ENCODE data around the gene MSX1. TPM values are rescaled to one million over a fixed set of nuclear protein-coding genes. Genes with fewer than 3 reads are reported as not detected.

MSX1 gene
- total and polyA plus RNA-seq, 2 of the 13 experiments (the other 11 are each of a cell fraction or from before 2014, with no cell fraction given): 12.1 to 14.9 TPM

DNA sequence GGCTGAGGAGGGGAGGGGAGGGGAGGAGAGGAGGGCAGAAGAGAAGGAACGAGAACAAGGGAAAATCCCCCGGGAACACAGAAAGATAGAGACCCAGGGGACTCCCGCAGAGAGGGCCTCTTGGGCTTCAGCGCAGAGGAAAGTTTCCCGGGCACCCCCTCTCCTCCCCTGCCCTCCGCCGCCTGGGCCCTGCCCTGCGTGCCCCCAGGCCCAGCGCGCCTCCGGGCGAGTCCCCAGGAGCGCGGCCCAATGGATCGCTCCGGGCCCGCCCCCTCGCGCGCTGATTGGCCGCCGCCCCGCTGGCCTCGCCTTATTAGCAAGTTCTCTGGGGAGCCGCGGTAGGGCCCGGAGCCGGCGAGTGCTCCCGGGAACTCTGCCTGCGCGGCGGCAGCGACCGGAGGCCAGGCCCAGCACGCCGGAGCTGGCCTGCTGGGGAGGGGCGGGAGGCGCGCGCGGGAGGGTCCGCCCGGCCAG is at the start of gene MSX1 (continued):
- TF ChIP-seq, protein P1, sequence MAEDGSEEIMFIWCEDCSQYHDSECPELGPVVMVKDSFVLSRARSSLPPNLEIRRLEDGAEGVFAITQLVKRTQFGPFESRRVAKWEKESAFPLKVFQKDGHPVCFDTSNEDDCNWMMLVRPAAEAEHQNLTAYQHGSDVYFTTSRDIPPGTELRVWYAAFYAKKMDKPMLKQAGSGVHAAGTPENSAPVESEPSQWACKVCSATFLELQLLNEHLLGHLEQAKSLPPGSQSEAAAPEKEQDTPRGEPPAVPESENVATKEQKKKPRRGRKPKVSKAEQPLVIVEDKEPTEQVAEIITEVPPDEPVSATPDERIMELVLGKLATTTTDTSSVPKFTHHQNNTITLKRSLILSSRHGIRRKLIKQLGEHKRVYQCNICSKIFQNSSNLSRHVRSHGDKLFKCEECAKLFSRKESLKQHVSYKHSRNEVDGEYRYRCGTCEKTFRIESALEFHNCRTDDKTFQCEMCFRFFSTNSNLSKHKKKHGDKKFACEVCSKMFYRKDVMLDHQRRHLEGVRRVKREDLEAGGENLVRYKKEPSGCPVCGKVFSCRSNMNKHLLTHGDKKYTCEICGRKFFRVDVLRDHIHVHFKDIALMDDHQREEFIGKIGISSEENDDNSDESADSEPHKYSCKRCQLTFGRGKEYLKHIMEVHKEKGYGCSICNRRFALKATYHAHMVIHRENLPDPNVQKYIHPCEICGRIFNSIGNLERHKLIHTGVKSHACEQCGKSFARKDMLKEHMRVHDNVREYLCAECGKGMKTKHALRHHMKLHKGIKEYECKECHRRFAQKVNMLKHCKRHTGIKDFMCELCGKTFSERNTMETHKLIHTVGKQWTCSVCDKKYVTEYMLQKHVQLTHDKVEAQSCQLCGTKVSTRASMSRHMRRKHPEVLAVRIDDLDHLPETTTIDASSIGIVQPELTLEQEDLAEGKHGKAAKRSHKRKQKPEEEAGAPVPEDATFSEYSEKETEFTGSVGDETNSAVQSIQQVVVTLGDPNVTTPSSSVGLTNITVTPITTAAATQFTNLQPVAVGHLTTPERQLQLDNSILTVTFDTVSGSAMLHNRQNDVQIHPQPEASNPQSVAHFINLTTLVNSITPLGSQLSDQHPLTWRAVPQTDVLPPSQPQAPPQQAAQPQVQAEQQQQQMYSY (CRISPR knock-in tag; IDR thresholded peaks at IDR 0.05): no peak
- no peak; the same call in 1 of the 2 replicates for TF ChIP-seq KMT2B (CRISPR knock-in tag; IDR thresholded peaks at IDR 0.05)
- no peak for TF ChIP-seq HOXA9 (CRISPR knock-in tag; IDR thresholded peaks at IDR 0.05; ENCODE audit: borderline replicate concordance)
- no peak for TF ChIP-seq NONO (IDR thresholded peaks at IDR 0.05)
- no peak for TF ChIP-seq NONO (CRISPR knock-in tag; conservative IDR thresholded peaks at IDR 0.05)
- TF ChIP-seq TOE1 (CRISPR knock-in tag; IDR thresholded peaks at IDR 0.05): no peak
- no peak for TF ChIP-seq BRD4 (CRISPR knock-in tag; IDR thresholded peaks at IDR 0.05)
- TF ChIP-seq, protein P2, sequence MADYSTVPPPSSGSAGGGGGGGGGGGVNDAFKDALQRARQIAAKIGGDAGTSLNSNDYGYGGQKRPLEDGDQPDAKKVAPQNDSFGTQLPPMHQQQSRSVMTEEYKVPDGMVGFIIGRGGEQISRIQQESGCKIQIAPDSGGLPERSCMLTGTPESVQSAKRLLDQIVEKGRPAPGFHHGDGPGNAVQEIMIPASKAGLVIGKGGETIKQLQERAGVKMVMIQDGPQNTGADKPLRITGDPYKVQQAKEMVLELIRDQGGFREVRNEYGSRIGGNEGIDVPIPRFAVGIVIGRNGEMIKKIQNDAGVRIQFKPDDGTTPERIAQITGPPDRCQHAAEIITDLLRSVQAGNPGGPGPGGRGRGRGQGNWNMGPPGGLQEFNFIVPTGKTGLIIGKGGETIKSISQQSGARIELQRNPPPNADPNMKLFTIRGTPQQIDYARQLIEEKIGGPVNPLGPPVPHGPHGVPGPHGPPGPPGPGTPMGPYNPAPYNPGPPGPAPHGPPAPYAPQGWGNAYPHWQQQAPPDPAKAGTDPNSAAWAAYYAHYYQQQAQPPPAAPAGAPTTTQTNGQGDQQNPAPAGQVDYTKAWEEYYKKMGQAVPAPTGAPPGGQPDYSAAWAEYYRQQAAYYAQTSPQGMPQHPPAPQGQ (CRISPR knock-in tag; IDR thresholded peaks at IDR 0.05; ENCODE audit: borderline replicate concordance): no peak
- no peak for TF ChIP-seq ZNF296 (CRISPR knock-in tag; conservative IDR thresholded peaks at IDR 0.05)
- TF ChIP-seq, protein P3, sequence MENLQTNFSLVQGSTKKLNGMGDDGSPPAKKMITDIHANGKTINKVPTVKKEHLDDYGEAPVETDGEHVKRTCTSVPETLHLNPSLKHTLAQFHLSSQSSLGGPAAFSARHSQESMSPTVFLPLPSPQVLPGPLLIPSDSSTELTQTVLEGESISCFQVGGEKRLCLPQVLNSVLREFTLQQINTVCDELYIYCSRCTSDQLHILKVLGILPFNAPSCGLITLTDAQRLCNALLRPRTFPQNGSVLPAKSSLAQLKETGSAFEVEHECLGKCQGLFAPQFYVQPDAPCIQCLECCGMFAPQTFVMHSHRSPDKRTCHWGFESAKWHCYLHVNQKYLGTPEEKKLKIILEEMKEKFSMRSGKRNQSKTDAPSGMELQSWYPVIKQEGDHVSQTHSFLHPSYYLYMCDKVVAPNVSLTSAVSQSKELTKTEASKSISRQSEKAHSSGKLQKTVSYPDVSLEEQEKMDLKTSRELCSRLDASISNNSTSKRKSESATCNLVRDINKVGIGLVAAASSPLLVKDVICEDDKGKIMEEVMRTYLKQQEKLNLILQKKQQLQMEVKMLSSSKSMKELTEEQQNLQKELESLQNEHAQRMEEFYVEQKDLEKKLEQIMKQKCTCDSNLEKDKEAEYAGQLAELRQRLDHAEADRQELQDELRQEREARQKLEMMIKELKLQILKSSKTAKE (CRISPR knock-in tag; IDR thresholded peaks at IDR 0.05; ENCODE audit: borderline replicate concordance): no peak
- TF ChIP-seq, protein P4, sequence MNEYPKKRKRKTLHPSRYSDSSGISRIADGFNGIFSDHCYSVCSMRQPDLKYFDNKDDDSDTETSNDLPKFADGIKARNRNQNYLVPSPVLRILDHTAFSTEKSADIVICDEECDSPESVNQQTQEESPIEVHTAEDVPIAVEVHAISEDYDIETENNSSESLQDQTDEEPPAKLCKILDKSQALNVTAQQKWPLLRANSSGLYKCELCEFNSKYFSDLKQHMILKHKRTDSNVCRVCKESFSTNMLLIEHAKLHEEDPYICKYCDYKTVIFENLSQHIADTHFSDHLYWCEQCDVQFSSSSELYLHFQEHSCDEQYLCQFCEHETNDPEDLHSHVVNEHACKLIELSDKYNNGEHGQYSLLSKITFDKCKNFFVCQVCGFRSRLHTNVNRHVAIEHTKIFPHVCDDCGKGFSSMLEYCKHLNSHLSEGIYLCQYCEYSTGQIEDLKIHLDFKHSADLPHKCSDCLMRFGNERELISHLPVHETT (CRISPR knock-in tag; conservative IDR thresholded peaks at IDR 0.05): no peak
- TF ChIP-seq HOXA7 (CRISPR knock-in tag; IDR thresholded peaks at IDR 0.05): no peak
- no peak for TF ChIP-seq RARG (CRISPR knock-in tag; IDR thresholded peaks at IDR 0.05; ENCODE audit: low read depth)
- TF ChIP-seq ZFP82 (CRISPR knock-in tag; IDR thresholded peaks at IDR 0.05; ENCODE audit: borderline replicate concordance): 0 out of 2 replicates have a peak, but pooled peaks have one; percentile 21
- TF ChIP-seq, protein P5, sequence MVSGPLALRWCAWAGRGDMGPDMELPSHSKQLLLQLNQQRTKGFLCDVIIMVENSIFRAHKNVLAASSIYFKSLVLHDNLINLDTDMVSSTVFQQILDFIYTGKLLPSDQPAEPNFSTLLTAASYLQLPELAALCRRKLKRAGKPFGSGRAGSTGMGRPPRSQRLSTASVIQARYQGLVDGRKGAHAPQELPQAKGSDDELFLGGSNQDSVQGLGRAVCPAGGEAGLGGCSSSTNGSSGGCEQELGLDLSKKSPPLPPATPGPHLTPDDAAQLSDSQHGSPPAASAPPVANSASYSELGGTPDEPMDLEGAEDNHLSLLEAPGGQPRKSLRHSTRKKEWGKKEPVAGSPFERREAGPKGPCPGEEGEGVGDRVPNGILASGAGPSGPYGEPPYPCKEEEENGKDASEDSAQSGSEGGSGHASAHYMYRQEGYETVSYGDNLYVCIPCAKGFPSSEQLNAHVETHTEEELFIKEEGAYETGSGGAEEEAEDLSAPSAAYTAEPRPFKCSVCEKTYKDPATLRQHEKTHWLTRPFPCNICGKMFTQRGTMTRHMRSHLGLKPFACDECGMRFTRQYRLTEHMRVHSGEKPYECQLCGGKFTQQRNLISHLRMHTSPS (CRISPR knock-in tag; IDR thresholded peaks at IDR 0.05; ENCODE audit: low read depth): no peak
- 0 out of 2 replicates have a peak, but pooled peaks have one; percentile 40 for TF ChIP-seq ZNF335 (CRISPR knock-in tag; IDR thresholded peaks at IDR 0.05)
- TF ChIP-seq, protein P6, sequence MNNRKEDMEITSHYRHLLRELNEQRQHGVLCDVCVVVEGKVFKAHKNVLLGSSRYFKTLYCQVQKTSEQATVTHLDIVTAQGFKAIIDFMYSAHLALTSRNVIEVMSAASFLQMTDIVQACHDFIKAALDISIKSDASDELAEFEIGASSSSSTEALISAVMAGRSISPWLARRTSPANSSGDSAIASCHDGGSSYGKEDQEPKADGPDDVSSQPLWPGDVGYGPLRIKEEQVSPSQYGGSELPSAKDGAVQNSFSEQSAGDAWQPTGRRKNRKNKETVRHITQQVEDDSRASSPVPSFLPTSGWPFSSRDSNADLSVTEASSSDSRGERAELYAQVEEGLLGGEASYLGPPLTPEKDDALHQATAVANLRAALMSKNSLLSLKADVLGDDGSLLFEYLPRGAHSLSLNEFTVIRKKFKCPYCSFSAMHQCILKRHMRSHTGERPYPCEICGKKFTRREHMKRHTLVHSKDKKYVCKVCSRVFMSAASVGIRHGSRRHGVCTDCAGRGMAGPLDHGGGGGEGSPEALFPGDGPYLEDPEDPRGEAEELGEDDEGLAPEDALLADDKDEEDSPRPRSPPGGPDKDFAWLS (CRISPR knock-in tag; IDR thresholded peaks at IDR 0.05; ENCODE audit: borderline replicate concordance): no peak
